ENCODE results near the gene MRPS7.
"Not testable (repeated sequence)": the region's sequence is repeated elsewhere in the genome, so short reads cannot be mapped to it uniquely, and the experiment has no call there.

MRPS7 gene

DNA sequence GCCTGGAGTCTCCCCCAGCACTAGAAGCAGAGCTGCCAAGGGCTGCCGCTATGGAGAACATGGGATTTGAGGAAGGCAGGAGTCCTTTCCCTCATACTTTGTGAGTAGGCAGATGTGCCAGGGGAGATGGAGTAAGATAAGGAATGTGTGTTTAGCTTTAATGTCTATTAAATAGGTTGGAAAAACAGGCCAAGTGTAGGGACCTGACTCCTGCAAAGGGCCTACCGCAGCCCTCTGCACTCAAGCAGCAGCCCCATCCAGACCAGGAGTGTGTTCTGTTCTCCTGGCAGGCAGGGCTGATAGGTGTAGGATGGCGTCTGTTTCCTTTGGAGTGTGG lies 11.1 kb downstream of the MRPS7 start:
- DNase-seq, result no peak

DNA sequence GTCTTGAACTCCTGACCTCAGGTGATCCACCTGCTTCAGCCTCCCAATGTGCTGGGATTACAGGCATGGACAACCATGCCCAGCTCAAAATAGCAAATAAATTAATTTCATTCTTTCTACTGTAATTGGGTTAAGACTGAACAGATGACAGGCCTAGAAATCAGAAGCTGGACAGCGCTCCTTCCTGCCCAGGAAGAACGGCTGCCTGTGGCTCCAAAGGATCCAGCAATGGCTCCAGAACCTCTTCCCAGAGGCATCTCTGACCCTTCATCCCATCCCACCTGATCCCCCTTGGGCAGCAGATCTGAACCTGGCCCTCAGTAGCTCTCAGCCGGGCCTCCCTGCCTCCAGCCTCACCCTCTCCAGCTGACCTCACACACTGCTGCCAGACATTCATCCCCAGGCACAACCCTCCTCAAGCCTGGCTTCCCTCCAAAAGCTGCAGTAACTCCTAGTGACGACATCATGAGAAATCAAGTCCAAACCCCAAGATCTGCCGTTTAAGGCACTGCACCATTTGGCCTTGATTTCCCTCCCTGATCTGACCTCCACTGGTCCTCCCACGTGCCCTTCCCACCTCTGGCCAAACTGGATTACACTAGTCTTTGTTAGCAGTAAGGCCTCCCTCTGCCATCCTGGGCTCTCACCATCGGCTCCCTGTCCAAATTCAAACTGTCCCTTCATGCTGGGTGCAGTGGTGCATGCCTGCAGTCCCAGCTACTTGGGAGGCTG lies 12.5 kb downstream of the MRPS7 start:
- no peak for DNase-seq

DNA sequence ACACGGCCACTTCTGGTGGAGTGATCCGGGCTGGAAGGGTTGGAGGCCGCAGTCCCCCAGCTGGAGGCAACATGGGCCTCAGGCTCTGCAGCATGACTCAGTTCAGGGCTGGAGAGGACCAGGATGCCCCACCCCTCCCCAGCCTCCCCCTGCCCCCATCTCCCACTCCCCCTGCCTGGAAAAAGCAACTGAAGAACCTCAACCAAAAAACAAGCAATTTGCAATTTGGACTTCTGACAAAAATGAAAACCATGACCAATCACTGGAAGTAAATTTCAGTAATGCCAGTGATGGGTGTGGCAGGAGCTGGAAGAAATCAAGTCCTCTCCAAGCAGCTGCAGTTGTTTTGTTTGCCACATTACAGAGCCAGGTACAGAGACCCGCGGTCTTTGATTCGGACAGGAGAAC lies 16.0 kb downstream of the MRPS7 start:
- DNase-seq, result no peak

DNA sequence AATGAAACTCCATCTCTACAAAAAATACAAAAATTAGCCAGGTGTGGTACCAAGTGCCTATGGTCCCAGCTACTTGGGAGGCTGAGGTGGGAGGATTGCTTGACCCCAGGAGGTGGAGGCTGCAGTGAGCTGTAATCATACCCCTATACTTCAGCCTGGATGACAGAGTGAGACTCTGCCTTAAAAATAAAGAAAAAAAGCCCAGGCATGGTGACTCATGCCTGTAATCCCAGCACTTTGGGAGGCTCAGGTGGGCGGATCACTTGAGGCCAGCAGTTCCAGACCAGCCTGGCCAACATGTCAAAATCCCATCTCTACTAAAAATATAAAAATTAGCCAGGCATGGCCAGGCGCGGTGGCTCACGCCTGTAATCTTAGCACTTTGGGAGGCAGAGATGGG lies 18.5 kb downstream of the MRPS7 start:
- not testable (repeated sequence) for DNase-seq

GRCh38 chr17:75285123-75285522 lies 23.4 kb downstream of the MRPS7 start:
- DNase-seq, result no peak

DNA sequence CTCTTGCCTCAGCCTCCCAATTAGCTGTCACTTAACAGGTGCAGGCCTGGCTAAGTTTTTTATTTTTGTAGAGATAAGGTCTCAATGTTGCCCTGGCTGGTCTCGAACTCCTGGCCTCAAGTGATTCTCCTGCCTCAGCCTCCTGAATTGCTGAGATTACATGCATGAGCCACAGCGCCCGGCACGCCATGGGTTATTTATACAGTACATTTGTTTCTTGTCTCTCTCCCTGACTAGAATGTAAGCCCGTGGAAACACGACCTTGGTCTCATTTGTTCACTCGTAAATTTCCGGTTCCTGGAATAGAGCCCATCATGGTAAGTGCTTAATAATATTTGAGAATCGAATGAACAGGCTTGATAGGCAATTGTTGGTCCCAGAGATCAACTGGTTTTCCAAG lies 25.5 kb downstream of the MRPS7 start:
- DNase-seq, result no peak

- no peak for DNase-seq
Measured at GRCh38 chr17:75288359-75288758, 26.7 kb downstream of the MRPS7 start.

GRCh38 chr17:75288770-75289114 lies 27.1 kb downstream of the MRPS7 start:
- peak; percentile 66 for DNase-seq

GRCh38 chr17:75289115-75289831 lies 27.6 kb downstream of the MRPS7 start, which contains the start of gene SLC25A19:
Gene SLC25A19 (minus strand): TSS chr17:75289433. CDS start chr17:75286764, 2,669 bp downstream.
- peak; percentile 97 for DNase-seq

DNA sequence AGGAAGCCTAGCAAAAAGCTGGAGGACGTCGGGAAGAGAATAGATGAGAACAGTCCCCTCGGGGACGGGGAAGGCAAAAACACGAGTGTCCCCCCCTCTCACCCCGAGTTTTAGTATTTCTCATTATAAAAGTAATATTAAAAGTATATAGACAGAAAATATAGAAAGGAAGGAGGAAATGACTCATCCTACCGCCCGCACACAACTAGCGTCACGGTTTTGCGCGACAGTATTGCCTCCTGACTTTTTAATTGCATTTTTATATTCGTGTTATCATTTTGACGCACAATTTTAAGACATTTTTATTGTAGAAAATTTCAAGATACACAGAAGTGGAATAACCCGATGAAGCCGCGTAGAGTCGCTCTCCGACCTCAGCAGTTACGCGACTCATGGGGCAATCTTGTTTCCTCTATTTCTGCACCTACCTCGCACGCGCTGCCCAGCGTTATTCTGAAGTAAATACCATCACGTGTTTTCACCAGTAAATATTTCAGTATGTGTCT lies 28.2 kb downstream of the MRPS7 start:
- DNase-seq, result peak; percentile 20

DNA sequence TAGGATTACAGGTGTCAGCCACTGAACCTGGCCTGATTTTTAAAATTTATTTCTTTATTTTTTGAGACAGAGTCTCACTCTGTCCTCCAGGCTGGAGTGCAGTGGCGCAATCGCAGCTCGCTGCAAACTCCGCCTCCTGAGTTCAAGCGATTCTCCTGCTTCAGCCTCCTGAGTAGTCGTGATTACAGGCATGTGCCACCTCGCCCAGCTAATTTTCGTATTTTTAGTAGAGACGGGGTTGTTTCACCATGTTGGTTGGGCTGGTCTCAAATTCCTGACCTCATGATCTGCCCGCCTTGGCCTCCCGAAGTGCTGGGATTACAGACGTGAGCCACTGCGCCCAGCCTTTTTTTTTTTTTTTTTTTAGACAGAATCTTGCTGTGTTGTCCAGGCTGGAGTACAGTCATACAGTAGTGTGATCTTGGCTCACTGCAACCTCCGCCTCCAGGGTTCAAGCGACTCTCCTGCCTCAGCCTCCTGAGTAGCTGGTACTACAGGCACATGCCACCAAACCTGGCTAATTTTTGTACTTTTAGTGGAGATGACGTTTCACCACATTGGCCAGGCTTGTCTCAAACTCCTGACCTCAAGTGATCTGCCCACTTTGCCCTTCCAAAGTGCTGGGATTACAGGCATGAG lies 31.2 kb downstream of the MRPS7 start:
- not testable (repeated sequence) for DNase-seq

GRCh38 chr17:75295201-75296158 lies 33.8 kb downstream of the MRPS7 start:
- DNase-seq, result no peak

GRCh38 chr17:75300280-75300679 lies 38.6 kb downstream of the MRPS7 start:
- DNase-seq, result no peak

GRCh38 chr17:75301049-75301448 lies 39.4 kb downstream of the MRPS7 start:
- no peak for DNase-seq

GRCh38 chr17:75301502-75302206 lies 40.0 kb downstream of the MRPS7 start:
- no peak for DNase-seq

DNA sequence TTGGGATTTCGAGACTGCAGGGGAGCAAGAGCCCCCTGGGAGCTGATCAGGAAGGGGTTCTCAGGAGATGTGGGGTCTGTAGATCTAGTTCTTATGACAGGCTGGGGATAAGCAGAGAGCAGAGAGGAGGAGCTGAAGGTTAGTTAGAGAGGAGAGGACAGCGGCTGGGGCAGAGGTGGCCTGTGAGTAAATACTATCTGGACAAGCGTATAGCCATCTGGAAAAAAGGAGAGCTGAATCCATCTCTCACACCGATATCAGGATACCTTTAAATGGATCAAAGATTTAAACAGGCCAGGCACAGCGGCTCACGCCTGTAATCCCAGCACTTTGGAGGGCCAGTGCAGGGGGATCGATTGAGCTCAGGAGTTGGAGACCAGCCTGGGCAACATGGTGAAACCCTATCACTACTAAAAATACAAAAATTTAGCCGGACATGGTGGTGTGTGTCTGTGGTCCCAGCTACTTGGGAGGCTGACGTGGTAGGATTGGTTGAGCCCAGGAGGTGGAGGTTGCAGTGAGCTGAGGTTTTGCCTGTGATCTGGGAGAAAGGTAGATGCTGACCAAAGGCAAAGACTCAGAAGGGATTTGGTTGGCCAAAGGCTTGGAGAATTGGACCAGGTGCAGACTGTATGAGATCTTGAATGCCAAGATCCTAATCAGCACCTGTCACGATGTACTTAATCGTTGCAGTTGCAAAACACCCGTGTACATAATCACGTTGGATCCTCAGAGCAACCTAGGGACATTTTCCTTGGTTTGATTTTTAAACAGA lies 46.5 kb downstream of the MRPS7 start:
- DNase-seq, result no peak

DNA sequence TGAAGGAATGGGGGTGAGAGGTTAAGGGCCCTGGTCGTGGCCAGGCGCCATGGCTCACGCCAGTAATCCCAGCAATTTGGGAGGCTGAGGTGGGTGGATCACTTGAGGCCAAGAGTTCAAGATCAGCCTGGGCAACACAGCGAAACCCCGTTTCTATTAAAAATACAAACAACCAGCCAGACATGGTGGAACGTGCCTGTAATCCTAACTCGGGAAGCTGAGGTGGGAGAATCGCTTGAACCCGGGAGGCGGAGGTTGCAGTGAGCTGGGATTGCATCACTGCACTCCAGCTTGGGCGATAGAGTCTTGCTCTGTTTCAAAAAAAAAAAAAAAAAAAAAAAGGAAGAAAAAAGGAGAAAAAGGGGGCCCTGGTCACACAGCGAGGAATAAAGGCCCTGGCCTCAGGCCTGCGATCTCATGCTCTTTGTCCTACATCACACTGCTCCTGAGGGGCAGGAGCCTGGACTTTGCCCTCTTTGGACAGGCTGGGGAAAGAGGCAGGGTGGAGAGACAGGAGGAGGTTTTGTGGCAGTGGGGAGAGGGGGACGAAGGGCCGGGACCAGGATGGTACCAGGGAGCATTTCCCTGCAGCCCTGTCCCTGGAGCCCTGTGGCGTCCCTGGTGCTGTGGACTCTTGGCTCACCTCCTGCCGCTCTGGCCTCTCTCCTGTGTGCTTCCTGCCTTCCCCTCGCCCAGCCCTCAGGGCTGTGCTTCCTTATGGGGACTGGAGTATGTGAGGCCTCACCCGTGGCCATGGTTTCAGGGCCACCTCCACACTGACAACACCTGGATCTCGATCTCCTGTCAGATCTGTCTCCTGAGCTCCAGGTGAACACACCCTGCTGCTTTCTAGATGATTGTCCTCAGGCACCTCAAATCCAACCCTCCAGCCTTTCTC lies 47.3 kb downstream of the MRPS7 start:
- no peak for DNase-seq

- no peak for DNase-seq
Measured at GRCh38 chr17:75313941-75314551, 52.4 kb downstream of the MRPS7 start.

GRCh38 chr17:75315541-75316243 lies 54.0 kb downstream of the MRPS7 start:
- DNase-seq, result no peak

All from NCI-H1092 treated with DMSO at 0.1 percent for 48 hours (cell line).